ENCODE results near the gene PLCH1.

DNA sequence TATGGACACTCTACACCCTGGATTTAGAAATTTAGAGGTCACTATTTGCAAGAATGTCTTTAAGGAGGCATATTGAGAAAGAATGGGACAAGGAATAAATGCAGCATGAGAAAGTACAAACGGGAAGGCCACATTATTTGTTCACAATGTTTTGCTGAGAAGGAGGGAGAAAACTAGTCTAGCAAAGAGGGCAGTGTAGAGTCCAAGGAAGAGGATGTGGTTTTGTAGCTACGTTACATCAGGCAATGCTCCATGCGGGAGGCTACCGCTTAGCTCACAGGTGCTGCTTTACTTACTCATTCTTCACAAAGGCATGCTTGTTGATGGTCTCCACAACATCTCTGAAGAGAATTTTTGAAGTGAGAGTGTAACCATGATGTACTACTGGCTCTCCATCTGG is 191.1 kb downstream of the PLCH1 start:
- TF ChIP-seq, protein P1, sequence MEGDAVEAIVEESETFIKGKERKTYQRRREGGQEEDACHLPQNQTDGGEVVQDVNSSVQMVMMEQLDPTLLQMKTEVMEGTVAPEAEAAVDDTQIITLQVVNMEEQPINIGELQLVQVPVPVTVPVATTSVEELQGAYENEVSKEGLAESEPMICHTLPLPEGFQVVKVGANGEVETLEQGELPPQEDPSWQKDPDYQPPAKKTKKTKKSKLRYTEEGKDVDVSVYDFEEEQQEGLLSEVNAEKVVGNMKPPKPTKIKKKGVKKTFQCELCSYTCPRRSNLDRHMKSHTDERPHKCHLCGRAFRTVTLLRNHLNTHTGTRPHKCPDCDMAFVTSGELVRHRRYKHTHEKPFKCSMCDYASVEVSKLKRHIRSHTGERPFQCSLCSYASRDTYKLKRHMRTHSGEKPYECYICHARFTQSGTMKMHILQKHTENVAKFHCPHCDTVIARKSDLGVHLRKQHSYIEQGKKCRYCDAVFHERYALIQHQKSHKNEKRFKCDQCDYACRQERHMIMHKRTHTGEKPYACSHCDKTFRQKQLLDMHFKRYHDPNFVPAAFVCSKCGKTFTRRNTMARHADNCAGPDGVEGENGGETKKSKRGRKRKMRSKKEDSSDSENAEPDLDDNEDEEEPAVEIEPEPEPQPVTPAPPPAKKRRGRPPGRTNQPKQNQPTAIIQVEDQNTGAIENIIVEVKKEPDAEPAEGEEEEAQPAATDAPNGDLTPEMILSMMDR (IDR thresholded peaks at IDR 0.05), result no peak
- no peak for TF ChIP-seq ZFX (IDR thresholded peaks at IDR 0.05; ENCODE audit: borderline replicate concordance)

Data from 22Rv1 (cell line).